Measurements from ENCODE around the gene LMCD1. TPM values are rescaled to one million over a fixed set of nuclear protein-coding genes. Genes with fewer than 3 reads are reported as not detected.

The LMCD1 gene
- total and polyA plus RNA-seq, 2 of the 8 experiments (the other 6 are each of a cell fraction or from before 2014, with no cell fraction given): 12.3 to 26.5 TPM

GRCh38 chr3:8548502-8549275 is 47.1 kb downstream of the LMCD1 start:
- no peak overlapping the region for H2AFZ ChIP-seq (ENCODE audit: low read length)
- H3K9me3 ChIP-seq (ENCODE audit: insufficient read depth in 2 of 2, low read depth in 1 of 2, low read length in 1 of 2): no peaks in the 10 kb centered on the region
- no peaks in the 10 kb centered on the region for H3K27me3 ChIP-seq (replicated peaks in 1 of 4; ENCODE audit: control insufficient read depth in 3 of 4, extremely low read depth in 1 of 4, insufficient read depth in 3 of 4, low read length in 3 of 4)
- ChIA-PET CTCF (ENCODE audit: partially characterized antibody) (interaction anchor here (2.3 kb wide), 1 partner anchor 9 kb away, joined by 8 read pairs; no protein-coding TSS in a partner anchor), POLR2A (ENCODE audit: partially characterized antibody) (no interaction called here)
- no peak overlapping the region for H3K9ac ChIP-seq (replicated peaks in 1 of 4; ENCODE audit: extremely low read depth in 1 of 4, low read depth in 3 of 4, low read length in 3 of 4)
- H3K27ac ChIP-seq (ENCODE audit: low read depth, low read length): no peak overlapping the region
- H2BK12ac ChIP-seq (ENCODE audit: low read depth, low read length): no peak overlapping the region
- no peak overlapping the region for H3K4me3 ChIP-seq (ENCODE audit: extremely low read depth in 1 of 4, insufficient read depth in 2 of 4, low read depth in 3 of 4, low read length in 4 of 4)
- H2BK15ac ChIP-seq (ENCODE audit: low read length): no peak overlapping the region
- H3K56ac ChIP-seq (replicated peaks; ENCODE audit: insufficient read length, low read depth, low read length): no peak overlapping the region
- H4K5ac ChIP-seq (ENCODE audit: insufficient read length, low read depth, low read length): no peak overlapping the region
- DNase-seq (ENCODE audit: low read depth in 1 of 2, low spot score in 2 of 2) (no peak), FAIRE-seq (no peak)
- H3K18ac ChIP-seq (ENCODE audit: extremely low read depth, low read length): no peak overlapping the region
- H3K14ac ChIP-seq (ENCODE audit: insufficient read length): no peak overlapping the region
- WGBS, 2 experiments (ENCODE audit: extremely low coverage in 1 of 2, insufficient coverage in 1 of 2, insufficient read length in 1 of 2, insufficient replicate concordance in 2 of 2, low coverage in 1 of 2, low lambda C conversion rate in 2 of 2, missing lambda C conversion rate in 1 of 2): 91% methylated on average over 16 of the region's 17 CpGs; no CpG with 5 or more reads in 1 of the 2 experiments
- no peak overlapping the region for H4K91ac ChIP-seq (replicated peaks; ENCODE audit: insufficient read length, low read length)
- H3K4me2 ChIP-seq (ENCODE audit: insufficient read depth in 1 of 2, low read depth in 2 of 2, low read length in 2 of 2): no peak overlapping the region
- H4K8ac ChIP-seq (ENCODE audit: extremely low read depth, insufficient read depth, low read length): no peak overlapping the region
- H4K20me1 ChIP-seq (replicated peaks in 1 of 2; ENCODE audit: control insufficient read depth in 1 of 2, insufficient read depth in 2 of 2, low read length in 2 of 2): no peaks in the 10 kb centered on the region
- no peak overlapping the region for H3K23ac ChIP-seq (ENCODE audit: insufficient read length)
- H3K23me2 ChIP-seq (ENCODE audit: low read depth, low read length): no peaks in the 10 kb centered on the region
- H2AK5ac ChIP-seq (ENCODE audit: low read depth, low read length): no peak overlapping the region
- no peak overlapping the region for H2BK5ac ChIP-seq (ENCODE audit: low read depth, low read length)
- H3K4ac ChIP-seq (replicated peaks; ENCODE audit: insufficient read length, low read depth, low read length): no peak overlapping the region
- no peak overlapping the region for H2BK120ac ChIP-seq (replicated peaks; ENCODE audit: low read depth, low read length)
- peaks cover 0 to 17% (median 4%) of the 10 kb centered on the region in 4 experiments; a peak in 5 of 8 replicates for H3K36me3 ChIP-seq (ENCODE audit: control insufficient read depth in 2 of 4, insufficient read depth in 4 of 4, low read length in 3 of 4)
- H2BK20ac ChIP-seq (ENCODE audit: low read length): no peak overlapping the region
- H3K4me1 ChIP-seq (replicated peaks in 1 of 4; ENCODE audit: control insufficient read depth in 3 of 4, insufficient read depth in 4 of 4, low read length in 3 of 4): no peaks in the 10 kb centered on the region
- no peaks in the 10 kb centered on the region for H3K79me2 ChIP-seq (ENCODE audit: control insufficient read depth in 1 of 2, insufficient read depth in 2 of 2, low read length in 2 of 2)
- TF ChIP-seq GTF2F1 (IDR thresholded peaks at IDR 0.05; ENCODE audit: borderline replicate concordance, low read depth, low read length) (no peak), KDM1A (IDR thresholded peaks at IDR 0.05; ENCODE audit: borderline replicate concordance, low read length) (no peak)
- no peaks in the 10 kb centered on the region for H3K79me1 ChIP-seq (ENCODE audit: low read depth, low read length)

Measured in H1 (cell line).